Measurements from ENCODE around the gene NDUFA8.

- TF ChIP-seq POLR2A (IDR thresholded peaks at IDR 0.05) (no peak), CTCF (IDR thresholded peaks at IDR 0.05) (no peak)
These were observed 19.0 kb downstream of the NDUFA8 start for GRCh38 chr9:122140368-122141193.

All from transverse colon (tissue), 3 donors.